ENCODE data around the gene ZCWPW2.
A peak's percentile ranks its signal among the peaks of the same experiment; 100 is the strongest.

The ZCWPW2 gene

GRCh38 chr3:28386049-28386448, 37.5 kb downstream of the ZCWPW2 start:
- DNase-seq: peak; percentile 11

DNA sequence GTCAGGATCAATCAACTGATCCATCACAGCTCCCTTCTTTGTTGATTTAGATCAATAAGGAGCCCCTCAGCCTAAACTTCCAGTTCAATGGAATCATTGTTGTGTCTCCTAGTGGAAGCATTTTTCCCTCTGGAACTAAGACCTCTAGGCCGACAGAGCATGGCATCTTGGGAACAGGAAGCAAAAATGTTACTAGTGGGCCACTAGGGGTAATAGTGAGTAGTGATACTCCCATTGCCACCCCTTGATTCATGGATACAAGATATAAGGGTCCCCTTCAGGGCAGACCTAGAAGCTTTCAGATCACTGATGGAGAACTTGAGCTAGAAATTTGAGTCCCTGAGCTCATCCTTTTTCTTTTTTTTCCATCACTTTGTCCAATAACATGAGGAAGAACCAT, 40.5 kb downstream of the ZCWPW2 start:
- DNase-seq: no peak

GRCh38 chr3:28399206-28399605, 50.7 kb downstream of the ZCWPW2 start:
- DNase-seq: no peak

DNA sequence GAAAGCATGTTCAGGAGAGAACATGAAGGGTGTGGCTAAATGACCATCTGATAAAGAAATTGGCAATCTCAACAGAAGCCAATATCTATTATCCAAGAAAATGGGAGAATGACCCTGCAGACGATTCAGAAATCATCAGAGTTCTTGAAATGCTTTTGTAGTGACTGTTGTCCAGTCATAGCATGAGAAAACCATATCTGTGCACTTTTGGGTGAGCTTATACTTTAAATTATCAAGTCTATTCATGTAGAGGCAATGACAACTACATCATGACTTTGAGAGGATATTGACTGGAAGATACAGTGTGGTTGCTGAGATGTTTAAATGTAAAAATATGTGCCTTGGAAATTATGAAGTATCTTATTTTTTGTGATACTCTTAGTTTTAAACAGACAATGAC, 57.7 kb downstream of the ZCWPW2 start:
- DNase-seq: no peak

- DNase-seq: no peak
Measured at GRCh38 chr3:28449398-28449797, 100.9 kb downstream of the ZCWPW2 start.

GRCh38 chr3:28462866-28463265, 114.3 kb downstream of the ZCWPW2 start:
- no peak for DNase-seq

DNA sequence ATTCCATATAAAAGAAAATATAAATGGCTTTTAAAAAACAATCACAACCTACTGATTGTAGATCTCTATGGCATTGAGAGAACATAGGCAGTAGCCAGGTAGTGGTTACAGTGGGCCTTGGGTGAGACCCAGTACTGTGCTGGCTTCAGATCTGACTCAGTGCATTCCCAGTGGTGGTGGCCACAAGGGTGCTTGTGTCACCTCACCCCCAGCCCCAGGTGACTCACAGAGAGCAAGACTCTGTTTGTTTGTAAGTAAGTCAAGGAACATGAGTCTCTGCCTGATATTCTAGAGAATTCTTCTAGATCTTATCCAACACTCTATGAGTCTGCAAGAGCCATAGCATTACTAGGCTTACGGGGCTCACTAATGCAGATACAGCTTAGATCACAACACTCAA, 118.9 kb downstream of the ZCWPW2 start:
- no peak for DNase-seq

- peak; percentile 49 to 76 for DNase-seq
Measured at GRCh38 chr3:28476194-28476593, 127.7 kb downstream of the ZCWPW2 start.

DNA sequence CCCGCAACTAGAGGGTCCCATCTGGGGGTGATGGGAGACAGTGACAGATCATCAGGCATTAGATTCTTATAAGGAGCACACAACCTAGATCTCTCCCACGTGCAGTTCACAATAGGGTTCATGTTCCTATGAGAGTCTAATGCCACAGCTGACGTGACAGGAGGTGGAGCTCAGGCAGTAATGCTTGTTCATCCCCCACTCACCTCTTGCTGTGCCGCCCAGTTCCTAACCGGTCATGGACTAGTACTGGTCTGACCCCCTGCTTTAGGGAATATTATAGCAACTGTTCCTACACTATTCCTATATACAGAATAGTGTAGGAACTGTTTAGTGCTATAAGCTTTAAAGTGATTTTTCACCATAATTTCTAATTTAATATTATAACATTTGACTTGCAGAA, 128.2 kb downstream of the ZCWPW2 start:
- no peak for DNase-seq

GRCh38 chr3:28485164-28485563, 136.6 kb downstream of the ZCWPW2 start:
- DNase-seq: no peak

- DNase-seq: no peak
Measured at GRCh38 chr3:28495301-28495700, 146.8 kb downstream of the ZCWPW2 start.

- DNase-seq: no peak
Measured at GRCh38 chr3:28502397-28502937, 153.9 kb downstream of the ZCWPW2 start.

- no peak for DNase-seq
Measured at GRCh38 chr3:28504976-28505375, 156.5 kb downstream of the ZCWPW2 start.

GRCh38 chr3:28521663-28522062, 173.1 kb downstream of the ZCWPW2 start:
- no peak for DNase-seq

DNA sequence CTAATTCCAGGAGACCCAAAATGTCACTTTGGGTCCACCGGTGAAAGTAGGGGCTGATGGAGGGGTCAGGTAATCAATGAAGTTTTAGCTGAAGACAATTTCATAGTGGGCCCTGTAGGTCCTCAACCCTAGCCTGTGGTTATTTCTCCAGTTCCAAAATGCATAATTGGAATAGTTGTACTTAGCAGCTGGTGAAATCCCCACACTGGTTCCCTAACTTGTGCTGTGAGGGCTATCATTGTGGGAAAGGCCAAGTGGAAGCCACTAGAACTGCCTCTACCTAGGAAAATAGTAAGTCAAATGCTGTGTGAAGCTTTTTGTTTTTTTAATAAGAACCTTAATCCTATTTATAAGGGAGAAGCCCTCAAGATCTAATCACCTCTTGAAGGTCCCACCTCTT, 193.8 kb downstream of the ZCWPW2 start:
- DNase-seq: no peak

DNA sequence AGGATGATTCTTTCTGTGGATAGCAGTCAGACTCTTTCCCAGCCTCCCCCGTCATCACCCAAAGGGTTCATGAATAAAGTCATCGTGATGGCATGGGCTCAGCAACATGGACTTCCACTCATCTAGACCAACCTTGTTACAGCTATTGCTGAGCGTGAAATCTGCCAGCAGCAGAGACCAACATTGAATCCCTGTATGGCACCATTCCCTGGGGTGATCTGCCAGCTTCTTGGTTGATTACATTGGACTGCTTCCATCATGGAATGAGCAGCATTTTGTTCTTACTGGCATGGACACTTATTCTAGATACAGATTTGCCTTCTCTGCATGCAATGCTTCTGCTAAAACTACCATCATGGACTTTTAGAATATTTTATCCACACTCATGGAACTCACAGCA, 195.7 kb downstream of the ZCWPW2 start:
- DNase-seq: no peak

DNA sequence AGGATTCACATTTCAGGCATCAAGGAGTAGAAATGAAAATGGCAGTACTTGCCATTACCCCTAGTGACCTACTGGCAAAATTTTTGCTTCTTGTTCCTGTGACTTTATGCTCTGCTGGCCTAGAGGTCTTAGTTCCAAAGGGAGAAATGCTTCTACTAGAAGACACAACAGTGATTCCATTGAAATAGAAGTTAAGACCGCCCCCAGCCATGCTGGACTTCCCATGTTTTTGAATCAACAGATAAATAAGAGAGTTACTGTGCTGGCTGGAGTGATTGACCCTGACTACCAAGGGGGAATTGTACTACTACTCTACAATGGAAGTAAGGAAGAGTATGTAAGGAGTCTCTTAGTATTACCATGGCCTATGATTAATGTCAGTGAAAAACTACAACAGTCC, 196.3 kb downstream of the ZCWPW2 start:
- no peak for DNase-seq

- DNase-seq: no peak
Measured at GRCh38 chr3:28547677-28548076, 199.2 kb downstream of the ZCWPW2 start.

DNA sequence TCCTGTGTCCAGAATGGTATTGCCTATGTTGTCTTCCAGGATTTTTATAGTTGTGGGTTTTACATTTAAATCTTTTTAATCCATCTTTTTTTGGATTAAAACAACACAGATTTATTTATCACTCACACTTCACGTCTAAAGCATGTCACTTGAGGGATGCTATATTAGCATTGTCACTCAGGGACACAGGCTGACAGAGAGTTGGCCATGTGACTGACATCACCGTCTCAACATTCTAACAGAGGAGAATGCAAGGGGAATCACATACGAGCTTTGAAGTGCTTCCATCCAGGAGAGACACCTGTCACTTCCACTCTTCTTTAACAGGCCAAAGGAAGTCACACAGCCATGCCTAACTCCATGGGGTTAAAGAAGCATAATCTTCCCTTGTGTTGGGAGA, 204.7 kb downstream of the ZCWPW2 start:
- DNase-seq: no peak

GRCh38 chr3:28556195-28556594, 207.7 kb downstream of the ZCWPW2 start:
- DNase-seq: no peak

- no peak for DNase-seq
Measured at GRCh38 chr3:28564211-28564610, 215.7 kb downstream of the ZCWPW2 start.

DNA sequence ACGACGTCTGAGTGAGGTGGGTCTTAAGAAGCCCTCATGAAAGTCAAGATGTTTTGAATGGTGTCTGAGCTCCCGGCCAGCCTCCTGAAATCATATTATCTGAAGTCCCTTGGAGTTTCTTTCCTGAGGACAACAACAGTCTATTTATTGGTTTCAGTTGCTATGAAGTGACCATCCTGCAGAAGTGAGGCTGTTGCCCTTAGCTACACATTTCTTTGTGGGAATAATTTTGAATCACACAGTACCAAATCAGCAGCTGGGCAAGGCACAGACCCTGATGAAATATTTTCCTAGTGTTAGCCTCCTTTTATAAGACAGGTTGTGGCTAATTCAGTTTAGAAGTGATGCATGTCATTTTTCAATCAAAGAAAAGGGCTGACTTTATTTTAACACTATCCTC, 220.8 kb downstream of the ZCWPW2 start:
- no peak for DNase-seq

GRCh38 chr3:28574036-28574435, 225.5 kb downstream of the ZCWPW2 start:
- no peak for DNase-seq

GRCh38 chr3:28575100-28575745, 226.7 kb downstream of the ZCWPW2 start:
- no peak for DNase-seq

Data from Kasumi-1 (cell line).